Large intestine (tissue), 3 donors: Measurements from ENCODE around the gene LNP1. TPM values are rescaled to one million over a fixed set of nuclear protein-coding genes. Genes with fewer than 3 reads are reported as not detected.
"Not testable (repeated sequence)": the region's sequence is repeated elsewhere in the genome, so short reads cannot be mapped to it uniquely, and the experiment has no call there.

ENCODE experiments used
- DNase-seq, 2 donors: peaks; one replicate each; pipeline versions ENCODE4 v3.0.0 to v3.0.0-alpha.2; 2013
- H3K27ac ChIP-seq: one replicate; pipeline ENCODE4 v1.5.1; 2013; ENCODE audit warnings: low read length
- H3K27me3 ChIP-seq: 2 replicates; pipeline ENCODE4 v1.6.1; 2013; ENCODE audit warnings: low read length; ENCODE audit not compliant: control insufficient read depth, insufficient read depth
- H3K36me3 ChIP-seq: 2 replicates; pipeline ENCODE4 v1.6.1; 2013; ENCODE audit warnings: low read length; ENCODE audit not compliant: control insufficient read depth, insufficient read depth
- H3K4me1 ChIP-seq: one replicate; pipeline ENCODE4 v1.6.1; 2013; ENCODE audit warnings: low read length; ENCODE audit not compliant: control insufficient read depth, insufficient read depth
- H3K4me3 ChIP-seq: one replicate; pipeline ENCODE4 v1.5.1; 2013; ENCODE audit warnings: low read length
- H3K9me3 ChIP-seq: one replicate; pipeline ENCODE4 v1.6.1; 2013; ENCODE audit warnings: mild to moderate bottlenecking, low read depth, low read length, moderate library complexity; ENCODE audit not compliant: control insufficient read depth
- WGBS: methylation state at CpG from one replicate; pipeline ENCODE4 v1.1.5; 2013; ENCODE audit warnings: low lambda C conversion rate; ENCODE audit not compliant: insufficient coverage; 5-methylcytosine and 5-hydroxymethylcytosine counted together
- polyA plus RNA-seq: library from polyadenylated mRNA; unstranded; fragments of 120-200 nt; gene quantifications from one replicate; pipeline ENCODE4 v1.2.1, GENCODE V29; 2013

Gene LNP1
- polyA plus RNA-seq, 1 donor = 2.2 TPM

- DNase-seq = no peak
- no peak overlapping the region for H3K4me3 ChIP-seq
- H3K4me1 ChIP-seq = peaks cover 19% of the 10 kb centered on the region
- no peaks in the 10 kb centered on the region for H3K27me3 ChIP-seq
- WGBS = no CpG with 5 or more reads among the region's 2 CpGs
- H3K9me3 ChIP-seq = no peaks in the 10 kb centered on the region
- no peaks in the 10 kb centered on the region for H3K36me3 ChIP-seq
- no peak overlapping the region for H3K27ac ChIP-seq
Observed at GRCh38 chr3:100429187-100429716, 27.9 kb downstream of the LNP1 start.

- H3K4me3 ChIP-seq = no peak overlapping the region
- H3K27ac ChIP-seq = no peak overlapping the region
- no peaks in the 10 kb centered on the region for H3K36me3 ChIP-seq
- H3K27me3 ChIP-seq = no peaks in the 10 kb centered on the region
- no peak for DNase-seq
- WGBS = no CpG with 5 or more reads among the region's 2 CpGs
- no peaks in the 10 kb centered on the region for H3K9me3 ChIP-seq
- peaks cover 5% of the 10 kb centered on the region for H3K4me1 ChIP-seq
Observed at GRCh38 chr3:100436951-100437350, 35.6 kb downstream of the LNP1 start.

- peak overlapping the region; percentile 36 for H3K27ac ChIP-seq
- no peaks in the 10 kb centered on the region for H3K9me3 ChIP-seq
- no peak overlapping the region for H3K4me3 ChIP-seq
- WGBS = no CpG with 5 or more reads among the region's 3 CpGs
- no peaks in the 10 kb centered on the region for H3K36me3 ChIP-seq
- peak; percentile 26 to 66 for DNase-seq
- no peaks in the 10 kb centered on the region for H3K27me3 ChIP-seq
- peaks cover 5% of the 10 kb centered on the region for H3K4me1 ChIP-seq
Observed at GRCh38 chr3:100437721-100438622, 36.6 kb downstream of the LNP1 start.

- no peaks in the 10 kb centered on the region for H3K27me3 ChIP-seq
- no peaks in the 10 kb centered on the region for H3K36me3 ChIP-seq
- H3K4me1 ChIP-seq = peaks cover 5% of the 10 kb centered on the region
- no peak overlapping the region for H3K27ac ChIP-seq
- no peak overlapping the region for H3K4me3 ChIP-seq
- H3K9me3 ChIP-seq = no peaks in the 10 kb centered on the region
- peak in 1 of 2 donors; percentile 38 for DNase-seq
- no CpG with 5 or more reads among the region's 2 CpGs for WGBS
Observed at GRCh38 chr3:100438623-100438974, 37.3 kb downstream of the LNP1 start.

- H3K27ac ChIP-seq = no peak overlapping the region
- H3K27me3 ChIP-seq = no peaks in the 10 kb centered on the region
- H3K9me3 ChIP-seq = no peaks in the 10 kb centered on the region
- no peak overlapping the region for H3K4me3 ChIP-seq
- H3K36me3 ChIP-seq = no peaks in the 10 kb centered on the region
- H3K4me1 ChIP-seq = peaks cover 5% of the 10 kb centered on the region
- DNase-seq = peak in 1 of 2 donors; percentile 32
- WGBS = 90% methylated on average over 2 of the region's 3 CpGs
Observed at GRCh38 chr3:100440895-100441294, 39.6 kb downstream of the LNP1 start.

- Histone ChIP-seq H3K36me3 (no peaks in the 10 kb centered on the region), H3K4me1 (peaks cover 2% of the 10 kb centered on the region), H3K9me3 (no peaks in the 10 kb centered on the region), H3K27me3 (no peaks in the 10 kb centered on the region), H3K4me3 (no peak overlapping the region), H3K27ac (no peak overlapping the region)
- DNase-seq = no peak
Observed at GRCh38 chr3:100443690-100444089, 42.4 kb downstream of the LNP1 start.

- H3K9me3 ChIP-seq, H3K27ac ChIP-seq, H3K4me1 ChIP-seq, H3K4me3 ChIP-seq, H3K27me3 ChIP-seq, DNase-seq, H3K36me3 ChIP-seq: not testable (repeated sequence)
- WGBS = no CpG with 5 or more reads among the region's 3 CpGs
Observed at GRCh38 chr3:100447067-100447466, 45.7 kb downstream of the LNP1 start.

GRCh38 chr3:100448079-100448478, 46.7 kb downstream of the LNP1 start:
- H3K4me3 ChIP-seq = no peak overlapping the region
- H3K36me3 ChIP-seq = no peaks in the 10 kb centered on the region
- H3K27me3 ChIP-seq = no peaks in the 10 kb centered on the region
- no peak overlapping the region for H3K27ac ChIP-seq
- no peaks in the 10 kb centered on the region for H3K4me1 ChIP-seq
- no peaks in the 10 kb centered on the region for H3K9me3 ChIP-seq
- WGBS = no CpG with 5 or more reads among the region's 1 CpG
- no peak for DNase-seq

- Histone ChIP-seq H3K4me1 (no peaks in the 10 kb centered on the region), H3K36me3 (no peaks in the 10 kb centered on the region), H3K4me3 (no peak overlapping the region), H3K27me3 (no peaks in the 10 kb centered on the region), H3K27ac (no peak overlapping the region), H3K9me3 (no peaks in the 10 kb centered on the region)
- DNase-seq = no peak
- WGBS = no CpG with 5 or more reads among the region's 2 CpGs
Observed at GRCh38 chr3:100449214-100449613, 47.9 kb downstream of the LNP1 start.

- H3K27ac ChIP-seq = no peak overlapping the region
- H3K36me3 ChIP-seq = no peaks in the 10 kb centered on the region
- H3K4me3 ChIP-seq = no peak overlapping the region
- peaks cover 3% of the 10 kb centered on the region for H3K4me1 ChIP-seq
- peak; percentile 47 to 49 for DNase-seq
- WGBS = 60% methylated on average over 1 of the region's 4 CpGs
- no peaks in the 10 kb centered on the region for H3K27me3 ChIP-seq
- H3K9me3 ChIP-seq = no peaks in the 10 kb centered on the region
Observed at GRCh38 chr3:100454677-100455076, 53.3 kb downstream of the LNP1 start.
